HG02870 (cell line): Measurements from ENCODE around the gene FBXO41.
A peak's percentile ranks its signal among the peaks of the same experiment; 100 is the strongest.

Experiments
- ATAC-seq: cut with Tn5 transposase; IDR thresholded peaks from one replicate; pipeline ENCODE4 v1.9.1; 2021; ENCODE audit warnings: mild to moderate bottlenecking, moderate library complexity; ENCODE audit not compliant: unreplicated experiment

Gene FBXO41

GRCh38 chr2:73215254-73215653, 69.0 kb downstream of the FBXO41 start:
- no peak for ATAC-seq

DNA sequence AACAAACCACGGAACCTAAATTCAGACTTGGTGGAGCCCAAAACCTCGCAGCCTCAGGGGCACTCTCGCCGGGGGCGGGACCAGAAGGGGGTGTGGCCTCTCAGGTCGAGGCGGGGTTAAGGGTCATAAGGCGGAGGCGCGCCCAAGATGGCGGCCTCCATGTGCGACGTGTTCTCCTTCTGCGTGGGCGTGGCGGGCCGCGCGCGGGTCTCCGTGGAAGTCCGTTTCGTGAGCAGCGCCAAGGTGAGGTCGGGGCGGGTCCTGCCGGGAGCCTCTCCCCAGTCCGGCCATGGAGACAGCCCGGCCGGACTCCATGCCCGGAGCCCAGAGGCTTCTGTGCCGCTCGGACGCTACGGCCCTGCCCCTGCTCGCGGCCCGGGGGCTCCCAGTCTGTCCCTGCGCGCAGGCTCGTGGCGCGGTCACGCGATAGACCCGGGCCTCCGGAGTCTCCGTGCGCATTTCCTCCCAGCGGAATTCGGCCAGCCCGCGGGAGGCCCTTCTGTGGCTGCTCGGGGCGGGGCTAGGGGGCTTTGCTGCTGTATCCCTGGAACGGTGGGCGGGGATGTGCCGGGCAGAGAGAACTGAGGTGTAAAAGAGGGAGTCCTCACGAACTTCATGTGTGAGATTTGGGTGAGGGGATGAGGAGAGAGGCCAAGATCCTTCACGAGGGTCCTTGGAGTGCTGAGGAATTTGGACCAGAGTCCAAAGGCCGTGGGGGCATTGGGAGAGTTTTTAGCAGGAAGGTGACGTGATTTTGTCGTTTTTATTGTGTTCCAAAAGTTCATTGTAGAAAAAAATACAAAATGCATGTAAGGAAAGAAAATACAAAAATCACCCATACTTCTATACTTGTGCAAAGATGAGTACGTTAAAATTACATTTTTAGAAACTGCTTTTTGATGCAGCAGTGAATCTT, 69.9 kb downstream of the FBXO41 start, which contains the start of gene SMYD5:
TSS of gene SMYD5 (plus strand) at position 126 of the 916 bp plus-strand sequence. CDS start at position 148, 22 bp downstream.
- peak; percentile 92 for ATAC-seq

GRCh38 chr2:73212448-73213176, 71.7 kb downstream of the FBXO41 start:
- ATAC-seq: peak; percentile 62

- ATAC-seq: no peak
These were observed 72.2 kb downstream of the FBXO41 start for GRCh38 chr2:73212098-73212447.

GRCh38 chr2:73210696-73211095, 73.6 kb downstream of the FBXO41 start:
- no peak for ATAC-seq

DNA sequence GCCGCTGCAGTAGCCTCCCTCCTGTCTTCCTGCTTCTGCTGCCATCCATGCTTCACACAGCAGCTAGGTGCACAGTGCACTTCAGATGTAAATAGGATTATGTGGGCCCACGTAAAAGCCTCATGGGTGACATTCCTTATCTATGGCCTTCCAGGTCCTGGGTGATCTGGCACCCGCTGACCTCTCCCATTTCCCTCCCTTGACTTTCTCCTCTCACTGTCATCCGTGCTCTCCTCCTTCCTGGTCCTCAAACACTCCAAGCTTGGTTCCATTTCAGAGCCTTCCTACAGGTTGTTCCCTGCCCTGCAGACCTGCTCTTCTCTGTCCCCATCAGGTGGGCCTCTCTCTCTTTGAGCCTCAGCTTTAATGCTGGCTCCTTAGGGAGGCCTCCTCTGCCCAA, 74.3 kb downstream of the FBXO41 start:
- ATAC-seq: no peak

DNA sequence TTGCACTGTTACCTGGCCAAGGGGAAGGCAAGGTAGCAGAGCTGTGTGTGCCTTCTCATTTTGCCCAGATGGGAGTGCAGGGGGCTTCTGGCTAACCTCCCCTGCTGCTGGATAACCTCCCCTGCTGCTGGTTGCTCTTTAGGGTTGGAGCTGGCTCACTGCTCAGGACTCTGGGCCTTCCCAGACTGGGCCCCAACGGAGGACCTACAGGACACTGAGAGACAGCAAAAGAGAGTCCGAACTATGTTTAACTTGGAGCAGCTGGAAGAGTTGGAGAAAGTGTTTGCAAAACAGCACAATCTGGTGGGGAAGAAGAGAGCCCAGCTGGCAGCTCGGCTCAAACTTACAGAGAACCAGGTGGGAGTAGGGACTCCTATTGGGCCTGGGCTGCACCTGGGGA, 76.0 kb downstream of the FBXO41 start:
- no peak for ATAC-seq

- no peak for ATAC-seq
These were observed 78.7 kb downstream of the FBXO41 start for GRCh38 chr2:73205611-73206010.
